ENCODE results near the gene GSX1.
"Not testable (repeated sequence)": the region's sequence is repeated elsewhere in the genome, so short reads cannot be mapped to it uniquely, and the experiment has no call there.

GRCh38 chr13:27817832-27818231 lies 25.5 kb downstream of the GSX1 start:
- TF ChIP-seq, protein P1, sequence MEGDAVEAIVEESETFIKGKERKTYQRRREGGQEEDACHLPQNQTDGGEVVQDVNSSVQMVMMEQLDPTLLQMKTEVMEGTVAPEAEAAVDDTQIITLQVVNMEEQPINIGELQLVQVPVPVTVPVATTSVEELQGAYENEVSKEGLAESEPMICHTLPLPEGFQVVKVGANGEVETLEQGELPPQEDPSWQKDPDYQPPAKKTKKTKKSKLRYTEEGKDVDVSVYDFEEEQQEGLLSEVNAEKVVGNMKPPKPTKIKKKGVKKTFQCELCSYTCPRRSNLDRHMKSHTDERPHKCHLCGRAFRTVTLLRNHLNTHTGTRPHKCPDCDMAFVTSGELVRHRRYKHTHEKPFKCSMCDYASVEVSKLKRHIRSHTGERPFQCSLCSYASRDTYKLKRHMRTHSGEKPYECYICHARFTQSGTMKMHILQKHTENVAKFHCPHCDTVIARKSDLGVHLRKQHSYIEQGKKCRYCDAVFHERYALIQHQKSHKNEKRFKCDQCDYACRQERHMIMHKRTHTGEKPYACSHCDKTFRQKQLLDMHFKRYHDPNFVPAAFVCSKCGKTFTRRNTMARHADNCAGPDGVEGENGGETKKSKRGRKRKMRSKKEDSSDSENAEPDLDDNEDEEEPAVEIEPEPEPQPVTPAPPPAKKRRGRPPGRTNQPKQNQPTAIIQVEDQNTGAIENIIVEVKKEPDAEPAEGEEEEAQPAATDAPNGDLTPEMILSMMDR (IDR thresholded peaks at IDR 0.05), result not testable (repeated sequence)
- TF ChIP-seq POLR2A (IDR thresholded peaks at IDR 0.05), result not testable (repeated sequence)
